CD14-positive monocyte (primary cell): ENCODE results near the gene RBL2. TPM values are rescaled to one million over a fixed set of nuclear protein-coding genes. Genes with fewer than 3 reads are reported as not detected.

ENCODE experiments used
- DNase-seq, 3 donors: peaks; one replicate each; pipeline ENCODE4 v3.0.0-alpha.2; 2011 to 2022
- H2AFZ ChIP-seq: 2 replicates; pipeline ENCODE4 v1.6.0; 2012; ENCODE audit warnings: mild to moderate bottlenecking, low read depth, low read length, inconsistent platforms; ENCODE audit not compliant: insufficient read depth, poor library complexity, severe bottlenecking
- H3K27ac ChIP-seq, 2 donors: 1 replicate in 1 of 2; 2 replicates in 1 of 2; pipeline ENCODE4 v1.5.1; 2012 to 2013; ENCODE audit warnings: low read length in 2 of 2, control low read depth in 1 of 2, inconsistent platforms in 1 of 2, low read depth in 1 of 2, mild to moderate bottlenecking in 1 of 2
- H3K27me3 ChIP-seq, 2 donors: one replicate each; pipeline versions ENCODE4 v1.6.0 to v1.6.1; 2011 to 2013; ENCODE audit warnings: low read length in 2 of 2; ENCODE audit not compliant: control insufficient read depth in 2 of 2, insufficient read depth in 2 of 2
- H3K36me3 ChIP-seq, 2 donors: replicated peaks in 1 of 2; 1 replicate in 1 of 2; 2 replicates in 1 of 2; pipeline versions ENCODE4 v1.5.1 to v1.6.1; 2012 to 2013; ENCODE audit warnings: low read length in 2 of 2, control low read depth in 1 of 2, inconsistent platforms in 1 of 2, mild to moderate bottlenecking in 1 of 2; ENCODE audit not compliant: insufficient read depth in 2 of 2, control insufficient read depth in 1 of 2
- H3K4me1 ChIP-seq, 2 donors: 1 replicate in 1 of 2; 2 replicates in 1 of 2; pipeline versions ENCODE4 v1.5.1 to v1.6.1; 2012 to 2013; ENCODE audit warnings: low read length in 2 of 2, control low read depth in 1 of 2, inconsistent platforms in 1 of 2, mild to moderate bottlenecking in 1 of 2, moderate library complexity in 1 of 2; ENCODE audit not compliant: insufficient read depth in 2 of 2, control insufficient read depth in 1 of 2
- H3K4me2 ChIP-seq: replicated peaks from 2 replicates; pipeline ENCODE3; 2012; ENCODE audit warnings: low read length, moderate library complexity, mild to moderate bottlenecking; ENCODE audit not compliant: poor library complexity, severe bottlenecking; ENCODE audit errors: extremely low read depth
- H3K4me3 ChIP-seq, 3 experiments: fragments of 200-600 bp in 1 of 3; sonication (generic) in 1 of 3; replicated peaks in 1 of 3; 1 replicate in 2 of 3; 2 replicates in 1 of 3; pipeline ENCODE4 v1.5.1; 2011 to 2013; ENCODE audit warnings: low read length in 3 of 3, mild to moderate bottlenecking in 3 of 3, control low read depth in 2 of 3, low read depth in 2 of 3, inconsistent platforms in 1 of 3, moderate library complexity in 1 of 3
- H3K79me2 ChIP-seq: 2 replicates; pipeline ENCODE4 v1.6.0; 2012; ENCODE audit warnings: mild to moderate bottlenecking, control low read depth, inconsistent platforms, low read length, moderate library complexity; ENCODE audit not compliant: insufficient read depth
- H3K9ac ChIP-seq: 2 replicates; pipeline ENCODE4 v1.6.0; 2017; ENCODE audit warnings: low read length, mild to moderate bottlenecking; ENCODE audit not compliant: insufficient read depth, poor library complexity, severe bottlenecking
- H3K9me3 ChIP-seq, 2 donors: replicated peaks in 1 of 2; 1 replicate in 1 of 2; 2 replicates in 1 of 2; pipeline versions ENCODE4 v1.5.1 to v1.6.1; 2012 to 2013; ENCODE audit warnings: low read length in 2 of 2, control low read depth in 1 of 2; ENCODE audit not compliant: control insufficient read depth in 1 of 2, insufficient read depth in 1 of 2
- H4K20me1 ChIP-seq: 2 replicates; pipeline ENCODE4 v1.6.0; 2012; ENCODE audit warnings: mild to moderate bottlenecking, low read length, control low read depth, moderate library complexity; ENCODE audit not compliant: insufficient read depth
- H3K27ac Mint-ChIP-seq, 7 donors: one replicate each; pipeline ENCODE4 v1.8.0; 2020; ENCODE audit warnings: mild to moderate bottlenecking in 7 of 7, mixed read lengths in 7 of 7, moderate library complexity in 6 of 7, inconsistent platforms in 2 of 7
- H3K27me3 Mint-ChIP-seq, 3 donors: one replicate each; pipeline ENCODE4 v1.8.0; 2021 to 2022; ENCODE audit warnings: low read depth in 3 of 3, mild to moderate bottlenecking in 3 of 3, mixed read lengths in 3 of 3, moderate library complexity in 3 of 3, inconsistent platforms in 1 of 3
- H3K36me3 Mint-ChIP-seq, 2 donors: one replicate each; pipeline ENCODE4 v1.8.0; 2020; ENCODE audit warnings: mixed read lengths in 2 of 2, inconsistent platforms in 1 of 2, mild to moderate bottlenecking in 1 of 2
- H3K4me1 Mint-ChIP-seq: one replicate; pipeline ENCODE4 v1.8.0; 2020; ENCODE audit warnings: mild to moderate bottlenecking, mixed read lengths
- H3K4me3 Mint-ChIP-seq, 2 donors: one replicate each; pipeline ENCODE4 v1.8.0; 2020; ENCODE audit warnings: mild to moderate bottlenecking in 2 of 2, mixed read lengths in 2 of 2, moderate library complexity in 1 of 2
- H3K9me3 Mint-ChIP-seq, 7 donors: one replicate each; pipeline ENCODE4 v1.8.0; 2020 to 2022; ENCODE audit warnings: mixed read lengths in 7 of 7, mild to moderate bottlenecking in 6 of 7, moderate library complexity in 6 of 7, inconsistent platforms in 2 of 7
- CTCF ChIP-seq: fragments of 200-600 bp; IDR thresholded peaks from one replicate; pipeline ENCODE4 v1.8.0; 2022; ENCODE audit warnings: antibody characterized with exemption, mild to moderate bottlenecking
- WGBS: methylation state at CpG from one replicate; pipeline ENCODE4 v1.1.5; 2013; ENCODE audit warnings: missing lambda C conversion rate; ENCODE audit not compliant: insufficient coverage; 5-methylcytosine and 5-hydroxymethylcytosine counted together
- intact Hi-C, 2 donors: fragments of 100-400 bp; cut with micrococcal nuclease; formaldehyde crosslinking; loops; one replicate each; pipeline versions ENCODE4 v1.15.0 to v1.15.1; 2023
- polyA plus RNA-seq, 3 donors: library from polyadenylated mRNA; depleted of rRNA in 1 of 3; unstranded in 2 of 3; stranded (reverse) in 1 of 3; fragments of 300-500 nt in 2 of 3; fragments of >200 nt in 1 of 3; fragmentation: Illumina TruSeq in 2 of 3; gene quantifications; 1 replicate in 2 of 3; 2 replicates in 1 of 3; pipeline ENCODE4 v1.2.3, GENCODE V29; 2012 to 2021

RBL2 gene
- polyA plus RNA-seq, 3 donors: 54.3 to 104 (median 77.7) TPM

GRCh38 chr16:53433930-53434376 is 318 bp upstream of the RBL2 start:
- Mint-ChIP-seq H3K27ac (peak overlapping the region in 6 of 7 donors; percentile 15 to 82 (median 68)), H3K4me3 (peak overlapping the region; percentile 97 to 98), H3K9me3 (peaks cover 0 to 5% (median 0%) of the 10 kb centered on the region in 7 donors), H3K36me3 (peaks cover 2 to 3% of the 10 kb centered on the region in 2 donors), H3K27me3 (peaks cover 3 to 10% (median 3%) of the 10 kb centered on the region in 3 donors), H3K4me1 (peaks cover 22% of the 10 kb centered on the region)
- no peaks in the 10 kb centered on the region for H3K27me3 ChIP-seq
- peaks cover 11% of the 10 kb centered on the region for H4K20me1 ChIP-seq
- peak overlapping the region; percentile 95 for H3K9ac ChIP-seq
- peak overlapping the region in 1 of 2 donors; percentile 90 for H3K27ac ChIP-seq
- H3K4me1 ChIP-seq: peaks cover 11 to 19% of the 10 kb centered on the region in 2 donors
- peaks cover 0 to 5% of the 10 kb centered on the region in 2 donors for H3K36me3 ChIP-seq
- H3K79me2 ChIP-seq: peaks cover 50% of the 10 kb centered on the region
- peak overlapping the region; percentile 77 to 94 (median 87) for H3K4me3 ChIP-seq
- no peak for DNase-seq
- no peaks in the 10 kb centered on the region for H3K9me3 ChIP-seq
- no peak for TF ChIP-seq CTCF
- WGBS: 38% methylated on average over 10 of the region's 13 CpGs
- intact Hi-C loops: loop anchor here in 1 of 2 donors (2.0 kb wide), 1 partner anchor 69 kb away; the partner anchor contains the start of gene AKTIP
- H3K4me2 ChIP-seq: peak overlapping the region; percentile 93
- H2AFZ ChIP-seq: peak overlapping the region; percentile 94

GRCh38 chr16:53435066-53435688 is 906 bp downstream of the RBL2 start:
- no peaks in the 10 kb centered on the region for H3K9me3 ChIP-seq
- peaks cover 11 to 19% of the 10 kb centered on the region in 2 donors for H3K4me1 ChIP-seq
- peak overlapping the region; percentile 93 for H3K4me2 ChIP-seq
- no peaks in the 10 kb centered on the region for H3K27me3 ChIP-seq
- TF ChIP-seq CTCF: no peak
- peak overlapping the region; percentile 94 for H2AFZ ChIP-seq
- H3K9ac ChIP-seq: peak overlapping the region; percentile 95
- H4K20me1 ChIP-seq: peaks cover 22% of the 10 kb centered on the region
- Mint-ChIP-seq H3K4me1 (peaks cover 22% of the 10 kb centered on the region), H3K27me3 (peaks cover 0 to 5% (median 3%) of the 10 kb centered on the region in 3 donors), H3K36me3 (peaks cover 6 to 8% of the 10 kb centered on the region in 2 donors), H3K9me3 (peaks cover 0 to 2% (median 0%) of the 10 kb centered on the region in 7 donors), H3K27ac (peak overlapping the region; percentile 92 to 98 (median 96)), H3K4me3 (peak overlapping the region; percentile 97 to 98)
- peaks cover 62% of the 10 kb centered on the region for H3K79me2 ChIP-seq
- peak overlapping the region; percentile 77 to 94 (median 87) for H3K4me3 ChIP-seq
- under 1% methylated on average over 22 of the region's 28 CpGs for WGBS
- peak; percentile 76 to 84 (median 82) for DNase-seq
- H3K27ac ChIP-seq: peak overlapping the region; percentile 87 to 90
- intact Hi-C loops: loop anchor here in 1 of 2 donors (2.0 kb wide), 1 partner anchor 68 kb away; the partner anchor contains the start of gene AKTIP
- H3K36me3 ChIP-seq: peaks cover 0 to 17% of the 10 kb centered on the region in 2 donors
